Measurements from ENCODE around the gene ACSL4.

GRCh38 chrX:109776986-109777385 is 43.9 kb upstream of the ACSL4 start:
- TF ChIP-seq CTCF (IDR thresholded peaks at IDR 0.05): no peak
- TF ChIP-seq EP300 (IDR thresholded peaks at IDR 0.05): no peak
